Esophagus mucosa (tissue), 1 donor: ENCODE results near the gene GRIK2. TPM values are rescaled to one million over a fixed set of nuclear protein-coding genes. Genes with fewer than 3 reads are reported as not detected.

Source experiments
- ATAC-seq: fragments of 200-7000 bp; cut with Tn5 transposase; one replicate; pipeline ENCODE4 v1.9.1; 2020
- total RNA-seq: library from RNA; stranded (reverse); gene quantifications from one replicate; pipeline ENCODE4 v1.2.4, GENCODE V29; 2023
- donor health status: DM: yes; HTN: yes; CAD: no.

Gene GRIK2
- total RNA-seq, 1 donor from 2014 or later: 0.44 TPM

DNA sequence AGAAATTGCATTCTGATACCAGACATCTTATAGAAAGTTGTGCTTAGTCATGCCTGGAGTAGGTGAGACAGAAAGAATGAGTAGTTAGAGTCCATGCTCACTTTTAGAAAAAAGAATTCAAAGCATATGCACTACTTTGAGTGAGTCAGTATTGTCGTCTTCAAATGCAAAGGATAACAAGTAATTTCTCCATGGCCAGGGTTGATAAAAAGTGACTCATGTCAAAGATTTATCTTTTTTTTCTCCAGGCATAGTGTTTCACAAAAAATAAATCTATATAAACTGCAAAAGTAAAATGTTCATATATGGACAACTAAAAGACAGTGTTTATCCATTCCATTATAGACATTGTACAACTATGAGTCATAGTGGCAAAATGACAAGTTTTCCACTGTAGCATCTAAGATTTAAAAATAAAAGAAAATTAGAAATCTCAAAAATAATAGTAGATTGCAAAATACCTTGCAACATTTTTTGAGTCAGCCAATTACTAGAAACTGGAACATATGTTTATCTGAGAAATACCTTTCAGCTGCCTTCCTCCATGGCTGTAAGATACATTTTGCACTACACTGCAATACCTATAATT lies 329.6 kb downstream of the GRIK2 start:
- ATAC-seq: peak; percentile 32

DNA sequence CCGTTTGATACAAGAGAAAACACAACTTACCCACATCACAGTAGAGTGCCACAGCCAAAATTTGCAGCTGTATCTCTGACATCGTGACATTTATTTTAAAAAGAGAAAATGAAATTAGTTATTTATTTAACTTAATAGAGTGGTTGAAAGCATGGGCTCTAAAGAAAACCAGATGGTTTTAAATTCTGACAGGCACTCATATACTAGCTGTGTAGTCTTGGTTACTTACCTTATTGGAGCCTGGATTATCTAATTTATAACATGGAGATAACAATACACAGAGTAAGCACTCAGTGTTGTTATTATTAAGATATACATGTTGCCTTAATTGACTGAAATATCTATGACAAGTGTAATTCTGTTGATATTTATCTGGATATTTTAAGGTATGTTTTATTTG lies 334.9 kb downstream of the GRIK2 start:
- ATAC-seq: no peak

DNA sequence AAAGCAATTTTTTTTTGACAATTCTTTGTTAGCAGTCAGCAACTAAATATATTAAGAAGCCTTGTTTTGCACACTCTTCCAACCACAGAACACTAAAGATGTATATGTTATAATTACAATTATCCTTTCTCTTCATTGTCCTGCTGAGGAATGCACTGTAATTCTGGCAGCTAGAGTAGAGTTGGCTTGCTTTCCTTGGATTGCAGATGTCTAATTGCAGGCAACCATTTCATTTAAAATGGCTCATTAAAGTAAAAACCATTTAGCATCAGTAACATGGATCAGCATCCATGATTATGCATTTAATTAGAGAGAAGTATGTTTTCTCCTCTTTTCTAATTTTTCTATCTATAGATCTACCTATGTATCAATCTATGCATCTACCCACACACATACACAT lies 335.4 kb downstream of the GRIK2 start:
- ATAC-seq: no peak

DNA sequence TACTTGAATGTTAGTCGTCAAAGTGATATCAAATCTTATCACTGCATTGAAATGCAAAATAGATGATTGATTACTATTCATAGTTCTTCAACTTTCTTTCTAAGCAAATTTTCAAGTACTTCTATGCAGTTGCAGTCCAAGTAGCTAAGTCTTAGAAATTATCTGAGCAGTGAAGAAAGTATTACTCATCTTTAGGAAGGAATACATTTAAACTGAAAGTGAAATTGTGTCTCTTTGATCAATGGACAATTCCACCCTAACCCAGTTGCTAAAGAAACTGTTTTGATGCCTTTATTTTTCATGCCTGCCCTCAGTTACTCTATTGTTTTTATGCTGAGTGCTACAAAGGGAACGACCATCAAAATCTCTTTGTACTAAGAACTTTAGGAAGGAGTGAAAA lies 337.4 kb downstream of the GRIK2 start:
- ATAC-seq: no peak

DNA sequence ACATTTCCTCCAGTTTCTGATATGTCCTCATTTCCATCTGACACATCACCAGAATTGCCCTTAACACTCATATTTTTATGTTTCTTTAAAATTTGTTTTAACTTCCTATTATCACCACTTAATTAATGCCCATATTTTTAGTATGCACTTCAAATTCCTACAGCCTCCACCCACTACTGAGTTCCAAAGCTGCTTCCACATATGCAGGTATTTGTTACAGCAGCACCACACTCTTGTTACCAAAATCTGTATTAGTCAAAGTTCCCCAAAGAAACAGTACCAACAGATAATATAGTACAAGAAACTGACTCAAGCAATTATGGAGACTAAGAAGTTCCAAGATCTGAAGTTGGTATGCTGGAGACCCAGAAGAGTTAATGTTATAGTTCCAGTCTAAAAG lies 340.4 kb downstream of the GRIK2 start:
- ATAC-seq: no peak

DNA sequence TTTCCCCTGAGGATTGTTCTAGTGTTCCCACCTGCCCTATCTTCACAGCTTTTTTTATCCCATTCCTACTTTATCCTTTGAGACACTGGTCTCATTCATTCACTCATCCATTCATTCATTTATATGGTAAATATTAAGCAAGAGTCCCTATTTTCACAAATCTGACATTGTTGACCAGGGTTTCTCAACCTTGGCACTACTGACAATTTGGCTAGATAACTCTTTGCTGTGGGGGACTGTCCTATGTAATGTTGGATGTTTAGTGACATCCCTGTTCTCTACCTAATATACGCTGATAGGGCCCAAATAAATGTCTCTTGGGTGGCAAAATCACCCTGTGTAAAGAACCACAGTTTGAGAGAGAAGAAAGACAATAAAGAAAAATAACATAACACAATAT lies 345.0 kb downstream of the GRIK2 start:
- no peak for ATAC-seq

DNA sequence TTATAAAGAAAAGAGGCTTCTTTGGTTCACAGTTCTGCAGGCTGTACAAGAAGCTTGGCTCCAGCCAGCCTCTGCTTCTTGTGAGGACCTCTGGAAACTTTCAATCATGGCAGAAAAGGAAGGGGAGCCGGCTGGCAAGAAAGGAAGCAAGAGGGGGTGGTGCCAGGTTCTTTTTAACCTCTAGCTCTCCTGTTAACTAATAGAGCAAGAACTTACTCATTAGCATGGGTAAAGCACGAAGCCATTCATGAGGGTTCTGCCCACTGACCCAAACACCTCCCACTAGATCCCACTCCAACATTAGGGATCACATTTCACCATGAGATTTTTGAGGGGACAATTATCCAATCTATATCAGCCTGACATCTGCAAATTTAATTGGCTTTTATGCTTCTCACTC lies 347.1 kb downstream of the GRIK2 start:
- no peak for ATAC-seq

DNA sequence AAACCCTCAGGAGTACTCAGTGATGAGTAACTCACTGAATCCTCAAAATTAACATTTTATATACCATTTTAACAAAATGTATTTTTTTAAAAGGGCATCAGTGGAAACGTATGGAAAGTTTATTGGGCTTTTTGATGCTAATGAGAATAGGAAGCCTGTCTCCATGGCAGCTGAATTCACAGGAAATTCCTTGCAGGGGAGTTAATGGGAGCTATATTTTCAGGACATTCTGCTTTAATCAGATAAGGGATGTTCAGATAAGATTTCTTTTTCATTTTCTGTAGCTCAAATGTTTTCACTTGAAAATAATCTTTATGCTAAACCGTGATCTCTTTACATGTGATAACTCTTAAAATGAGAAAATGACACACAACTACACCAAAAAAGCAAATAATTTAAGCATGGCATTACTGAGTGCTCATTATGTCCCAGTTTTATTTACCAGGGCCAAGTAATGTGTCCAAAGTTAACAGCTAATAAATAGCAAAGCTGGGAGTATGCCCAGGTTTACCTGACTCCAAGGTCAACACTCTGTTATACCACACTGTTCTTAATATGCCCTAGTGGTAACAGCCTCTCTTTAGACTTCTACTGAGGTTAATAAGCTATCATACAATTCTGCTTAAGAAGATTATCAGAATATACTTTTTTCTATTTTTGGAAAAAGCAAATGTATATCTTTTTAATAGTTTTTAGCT lies 348.1 kb downstream of the GRIK2 start:
- no peak for ATAC-seq

DNA sequence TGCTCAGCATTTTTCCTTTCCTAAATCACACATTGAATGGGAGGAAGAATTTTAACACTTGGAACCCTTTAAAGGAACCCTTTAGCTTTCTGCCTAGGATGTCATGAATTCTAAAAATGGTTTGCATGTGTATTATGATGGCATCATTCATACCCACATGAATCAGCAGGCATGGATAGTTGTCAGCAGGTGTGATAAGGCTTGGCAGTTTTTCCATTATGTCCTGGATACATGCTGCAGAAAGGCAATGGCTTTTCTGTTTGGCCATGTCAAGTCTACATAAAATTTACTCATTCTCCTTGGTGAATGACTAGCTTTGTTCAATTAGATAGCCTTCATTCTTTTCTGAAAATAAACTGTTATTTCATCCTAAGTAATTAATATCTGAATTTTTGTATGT lies 353.7 kb downstream of the GRIK2 start:
- no peak for ATAC-seq

DNA sequence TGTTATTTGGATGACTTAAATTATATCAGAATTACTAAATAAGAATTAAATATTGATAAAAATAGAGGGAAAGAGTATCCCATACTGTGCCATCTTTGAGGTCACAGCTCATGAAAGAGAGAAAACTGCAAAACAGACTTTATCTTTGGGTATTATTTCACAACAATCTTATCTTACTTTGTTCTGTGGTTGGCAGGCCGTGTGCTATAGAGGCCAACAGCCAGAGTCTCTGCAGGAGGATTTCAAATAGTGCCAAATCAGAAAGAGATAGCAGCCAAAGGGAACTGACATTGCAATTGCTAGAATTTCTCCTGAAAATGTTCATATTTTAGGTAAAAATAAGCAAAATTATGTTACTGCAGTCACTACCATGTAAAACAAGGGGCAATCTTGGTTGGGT lies 354.2 kb downstream of the GRIK2 start:
- no peak for ATAC-seq

DNA sequence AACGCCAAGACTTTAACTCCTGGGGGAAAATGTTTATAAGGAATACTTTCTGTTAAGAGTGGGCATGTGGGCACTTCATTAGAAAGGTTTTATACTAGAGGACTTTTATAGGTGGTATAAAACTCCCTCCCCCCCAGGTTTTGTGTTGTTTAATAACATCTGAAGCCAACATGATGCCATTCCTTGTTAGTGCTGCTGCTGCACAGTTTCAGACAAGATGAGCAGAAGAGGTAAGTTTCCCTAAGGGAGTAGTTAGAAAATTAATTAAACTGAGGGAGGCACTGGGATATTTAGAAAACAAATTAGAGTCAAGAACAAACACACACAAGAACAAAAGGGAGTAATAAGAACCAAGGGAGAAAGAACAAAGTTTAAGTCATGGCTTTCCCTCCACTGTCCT lies 362.4 kb downstream of the GRIK2 start:
- no peak for ATAC-seq

DNA sequence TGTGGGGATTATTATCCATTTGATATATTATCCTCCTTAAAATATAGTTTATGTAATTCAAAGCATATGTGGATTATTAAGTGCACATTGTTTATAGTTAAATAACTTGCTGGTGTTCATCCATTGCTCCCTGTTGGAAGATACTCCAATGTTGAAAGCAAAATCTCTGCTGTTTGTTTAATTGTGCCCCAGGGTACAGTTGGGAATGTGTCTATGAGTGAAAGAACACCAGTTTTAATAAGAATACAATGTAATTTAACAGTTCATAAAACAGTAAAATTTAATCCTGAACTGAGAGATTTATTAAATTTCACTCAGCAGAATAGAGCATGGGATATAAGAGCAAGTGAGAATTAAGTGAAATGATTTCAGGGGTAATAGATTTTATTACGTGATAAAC lies 364.9 kb downstream of the GRIK2 start:
- no peak for ATAC-seq

DNA sequence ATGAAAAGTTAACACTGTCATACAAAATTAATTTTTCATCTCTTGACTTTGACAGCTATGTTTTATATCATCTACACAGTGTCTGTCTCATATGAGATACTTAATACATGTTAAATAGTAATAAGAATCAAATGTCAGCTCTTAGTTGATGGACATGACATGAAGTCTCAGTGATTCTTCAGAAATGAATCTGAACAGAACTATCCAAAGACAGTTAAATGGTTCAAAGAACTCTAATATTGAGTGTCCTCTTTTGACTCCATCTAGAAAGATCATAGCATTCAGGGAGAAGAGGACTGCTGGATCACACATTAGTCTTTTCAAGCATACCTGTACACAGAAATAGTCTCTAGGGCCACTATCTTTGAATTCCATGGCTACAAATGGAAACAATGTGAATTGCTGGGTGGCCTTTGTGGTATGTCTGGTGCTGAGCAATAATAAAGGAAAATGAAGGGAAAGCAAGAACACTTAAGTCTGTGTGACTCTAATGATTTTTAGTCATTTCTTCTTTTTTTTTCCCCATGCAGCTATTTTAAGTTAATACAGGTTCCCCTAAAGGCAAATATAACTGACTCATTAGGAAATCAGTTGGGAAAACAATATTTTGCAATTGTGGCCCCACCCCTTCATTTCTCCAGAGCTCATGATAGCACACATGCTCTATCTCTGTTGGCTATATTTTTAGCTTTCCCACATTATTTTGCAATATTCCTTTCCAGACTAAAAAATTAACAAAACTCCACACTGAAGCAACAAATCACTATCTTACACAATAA lies 367.5 kb downstream of the GRIK2 start:
- no peak for ATAC-seq

DNA sequence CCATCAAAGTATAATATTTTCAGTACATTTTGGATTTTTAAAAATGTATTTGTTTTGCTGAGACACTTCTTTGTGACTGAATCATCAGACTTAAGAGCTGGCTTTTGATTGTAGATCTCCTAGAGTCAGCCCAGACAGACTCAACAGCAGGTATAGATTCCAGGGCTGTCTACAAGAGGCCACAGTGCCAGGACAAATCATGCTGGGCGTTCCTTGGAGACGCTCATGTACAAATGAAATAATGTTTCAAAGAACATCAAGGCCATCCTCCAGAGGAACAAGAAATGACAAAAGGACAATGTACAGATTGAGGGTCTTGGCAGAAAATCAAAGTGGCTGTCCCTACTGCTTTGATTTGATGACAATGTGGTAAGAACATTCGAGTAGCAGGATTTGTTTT lies 369.3 kb downstream of the GRIK2 start:
- peak; percentile 67 for ATAC-seq

DNA sequence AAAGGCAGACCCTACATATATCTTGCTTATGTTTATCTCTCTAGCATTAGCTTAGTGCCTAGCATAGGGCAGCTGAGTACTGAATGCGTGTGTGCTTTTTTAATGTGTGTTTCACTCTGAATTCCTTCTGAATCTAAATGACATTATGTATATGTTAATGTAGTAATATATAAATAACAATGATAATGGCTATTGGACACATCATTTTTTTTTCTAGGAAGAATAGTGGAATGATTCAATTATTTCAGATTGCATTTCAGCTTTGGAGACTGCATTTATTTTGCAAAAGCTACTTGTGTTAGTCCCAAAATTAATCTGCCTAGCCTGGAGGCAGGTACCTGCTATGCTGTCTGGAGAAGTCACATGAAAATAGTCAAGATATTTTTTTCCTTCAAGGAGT lies 371.8 kb downstream of the GRIK2 start:
- no peak for ATAC-seq

DNA sequence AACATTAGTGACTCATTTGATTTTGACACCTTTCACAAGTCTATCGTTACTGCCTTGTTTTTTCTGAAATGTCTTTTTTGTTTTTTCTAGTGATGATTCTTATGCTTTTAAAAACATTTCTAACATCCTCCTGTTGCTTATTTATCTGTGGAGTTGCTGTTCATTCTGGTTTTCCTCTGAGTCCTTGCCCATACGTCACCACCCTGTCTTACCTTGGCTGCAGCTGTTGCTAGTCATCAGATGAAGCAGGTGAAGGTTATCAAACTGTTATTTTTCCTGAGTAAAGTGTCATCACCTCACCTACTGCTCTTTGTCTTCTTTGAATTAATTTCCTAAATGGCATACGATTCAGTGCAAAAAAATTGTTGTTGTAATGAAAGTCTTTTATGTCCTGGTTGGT lies 376.6 kb downstream of the GRIK2 start:
- ATAC-seq: no peak

DNA sequence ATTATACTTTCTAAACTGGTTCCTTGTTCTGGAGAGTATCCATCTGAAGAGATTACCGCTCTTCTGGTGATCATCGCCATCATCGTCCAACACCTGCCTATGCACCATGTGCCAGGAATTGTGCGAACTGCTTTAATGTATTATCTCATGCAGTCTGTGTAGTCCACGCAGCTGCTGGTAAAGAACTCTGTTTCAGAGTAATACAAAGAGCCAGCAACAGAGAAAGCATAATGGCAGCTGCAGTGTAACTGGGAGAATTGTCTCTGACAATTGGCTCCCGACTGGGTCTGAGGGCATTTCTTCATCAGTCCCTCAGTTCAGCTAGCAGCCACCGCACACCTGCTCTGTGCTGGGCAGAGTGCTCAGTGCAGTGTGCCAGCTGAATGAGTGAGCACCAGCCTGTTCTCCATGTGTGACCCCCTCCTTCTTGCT lies 383.4 kb downstream of the GRIK2 start:
- ATAC-seq: no peak

DNA sequence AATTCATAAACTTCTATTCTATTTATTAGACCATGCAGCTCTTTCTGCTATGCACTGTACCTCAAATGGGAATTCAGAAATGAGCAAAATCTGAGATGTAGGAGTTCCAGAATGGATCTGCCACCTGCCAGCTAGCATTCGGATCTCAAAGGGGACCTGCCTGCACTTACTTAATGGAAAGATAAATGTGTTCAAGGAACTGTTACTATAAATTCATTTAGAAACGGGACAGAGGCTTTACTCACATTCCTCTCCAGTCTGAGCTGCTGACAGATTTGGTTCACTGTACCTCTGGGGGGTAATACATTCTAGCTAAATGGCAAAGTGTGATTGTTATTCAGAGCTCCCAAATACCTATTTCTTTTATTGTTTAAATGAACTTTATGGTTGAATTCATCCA lies 384.1 kb downstream of the GRIK2 start:
- no peak for ATAC-seq

DNA sequence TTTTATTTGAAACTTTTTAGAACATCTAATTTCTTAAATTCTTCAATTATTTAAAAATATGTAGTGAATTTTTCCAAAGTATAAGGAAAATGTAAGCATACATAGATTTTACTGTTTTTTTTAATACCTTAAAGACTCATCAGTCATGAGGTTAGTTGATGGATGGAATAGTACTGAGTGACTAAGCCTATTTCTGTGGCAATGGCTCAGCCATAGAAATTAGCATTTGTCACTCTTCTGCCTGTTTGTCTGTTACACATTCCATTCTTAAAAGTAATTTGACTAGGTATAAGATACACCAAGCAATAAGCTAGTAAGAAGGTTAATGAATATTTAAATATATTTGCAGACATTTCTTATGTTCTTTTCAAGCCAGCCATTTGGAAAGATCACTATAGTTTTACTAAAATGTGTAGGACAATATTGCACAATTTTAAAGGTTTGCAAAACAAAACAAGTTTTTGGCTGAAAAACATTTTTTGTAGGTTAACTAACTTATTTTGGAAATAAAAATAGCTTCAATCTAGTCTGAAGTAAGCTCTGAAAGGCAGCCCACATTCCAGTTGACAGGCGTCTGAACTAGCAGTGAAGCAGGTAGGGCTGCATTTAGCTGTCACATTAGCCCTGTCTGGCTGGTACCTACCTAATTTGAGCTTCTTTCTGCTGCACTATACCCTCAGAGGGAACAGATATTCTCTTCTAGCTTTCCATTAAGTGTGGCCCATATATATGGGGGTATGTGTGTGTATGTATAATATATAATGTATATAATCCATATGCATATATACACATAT lies 385.7 kb downstream of the GRIK2 start:
- peak; percentile 47 for ATAC-seq

DNA sequence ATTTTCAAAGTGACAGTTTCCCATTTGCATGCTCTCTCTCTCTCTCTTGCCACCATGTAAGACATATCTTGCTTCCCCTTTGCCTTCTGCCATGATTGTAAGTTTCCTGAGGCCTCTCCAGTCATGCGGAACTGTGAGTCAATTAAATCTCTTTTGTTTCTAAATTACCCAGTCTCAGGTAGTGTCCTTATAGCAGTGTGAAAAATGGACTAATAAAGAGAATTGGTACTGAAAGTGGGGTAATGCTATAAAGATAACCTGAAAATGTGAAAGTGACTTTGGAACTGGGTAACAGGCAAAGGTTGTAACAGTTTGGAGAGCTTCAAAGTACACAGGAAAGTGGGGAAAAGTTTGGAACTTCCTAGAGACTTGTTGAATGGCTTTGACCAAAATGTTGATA lies 389.8 kb downstream of the GRIK2 start:
- no peak for ATAC-seq

DNA sequence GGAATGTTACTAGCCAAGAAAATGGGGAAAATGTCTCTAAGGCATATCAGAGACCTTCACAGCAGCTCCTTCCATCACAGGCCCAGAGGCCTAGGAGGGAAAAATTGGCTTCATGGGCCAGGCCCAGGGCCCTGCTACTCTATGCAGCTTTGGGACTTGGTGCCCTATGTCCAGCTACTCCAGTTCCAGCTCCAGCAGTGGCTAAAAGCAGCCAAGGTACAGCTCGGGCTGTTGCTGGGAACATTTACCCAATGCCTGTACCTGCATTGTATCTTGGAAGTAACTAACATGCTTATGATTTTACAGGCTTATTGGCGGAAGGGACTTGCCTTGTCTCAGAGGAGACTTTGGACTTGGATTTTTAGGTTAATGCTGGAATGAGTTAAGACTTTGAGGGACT lies 390.6 kb downstream of the GRIK2 start:
- ATAC-seq: no peak

DNA sequence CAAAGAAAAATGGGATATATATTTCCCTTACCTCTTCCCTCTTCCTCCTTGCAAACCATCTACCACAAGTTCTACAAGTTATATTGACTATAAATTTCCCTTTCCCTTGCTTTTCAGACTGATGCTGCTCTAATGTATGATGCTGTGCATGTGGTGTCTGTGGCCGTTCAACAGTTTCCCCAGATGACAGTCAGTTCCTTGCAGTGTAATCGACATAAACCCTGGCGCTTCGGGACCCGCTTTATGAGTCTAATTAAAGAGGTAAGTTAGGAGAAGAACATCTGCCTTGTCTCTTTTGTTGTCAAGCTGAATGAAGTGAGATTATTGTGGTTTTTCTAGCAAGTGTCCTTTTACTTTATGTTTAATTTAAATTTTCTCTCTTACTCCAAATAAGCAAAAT lies 406.0 kb downstream of the GRIK2 start:
- ATAC-seq: no peak

DNA sequence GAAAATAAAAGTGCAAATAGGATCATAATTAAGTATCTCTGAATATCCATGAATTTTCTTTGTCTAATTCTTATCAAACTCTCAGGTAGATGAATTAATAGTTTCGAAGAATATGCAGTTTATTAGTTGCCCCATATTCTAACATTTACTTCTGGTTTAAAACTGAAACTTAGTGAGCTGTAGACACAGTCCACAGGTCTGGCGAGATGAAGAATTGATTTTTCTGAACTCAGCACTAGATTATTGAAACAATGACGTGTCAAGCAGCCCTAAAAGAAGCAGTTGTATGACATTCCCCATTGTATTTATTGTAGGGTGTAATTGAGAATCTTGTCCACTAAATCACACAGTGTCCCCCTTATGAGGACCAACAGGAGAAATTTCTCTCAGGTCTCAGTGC lies 407.1 kb downstream of the GRIK2 start:
- ATAC-seq: no peak
